Stomach (tissue), 4 donors: Measurements from ENCODE around the gene TXNRD3.

Experiments
- CTCF ChIP-seq, 7 experiments: fragments of 450-650 bp in 4 of 7; fragments of 200-600 bp in 3 of 7; sonication (generic) in 3 of 7; IDR thresholded peaks; one replicate each; pipeline ENCODE4 v1.5.1; 2016 to 2019; ENCODE audit warnings: antibody characterized with exemption in 7 of 7, control low read depth in 2 of 7, mild to moderate bottlenecking in 1 of 7
- EP300 ChIP-seq: sonication (generic); formaldehyde crosslinking; IDR thresholded peaks from one replicate; pipeline ENCODE4 v1.6.1; 2017; ENCODE audit warnings: antibody characterized with exemption
- POLR2A ChIP-seq, 4 donors: fragments of 450-650 bp; IDR thresholded peaks; one replicate each; pipeline ENCODE4 v1.6.1; 2016; ENCODE audit warnings: antibody characterized with exemption in 4 of 4, control low read depth in 2 of 4, mild to moderate bottlenecking in 1 of 4, moderate library complexity in 1 of 4
- POLR2AphosphoS5 ChIP-seq, 3 donors: sonication (generic); formaldehyde crosslinking; IDR thresholded peaks; one replicate each; pipeline ENCODE4 v1.6.1; 2016; ENCODE audit warnings: antibody characterized with exemption in 3 of 3

- TF ChIP-seq POLR2AphosphoS5 (IDR thresholded peaks at IDR 0.05) (no peak), CTCF (IDR thresholded peaks at IDR 0.05) (no peak), POLR2A (IDR thresholded peaks at IDR 0.05) (no peak), EP300 (no peak)
Measured at GRCh38 chr3:126580746-126581145, 74.2 kb downstream of the TXNRD3 start.
